HG03196 (cell line): ENCODE results near the gene ADAMTS3.

Source experiments
- ATAC-seq: cut with Tn5 transposase; IDR thresholded peaks from one replicate; pipeline ENCODE4 v1.9.1; 2021; ENCODE audit not compliant: unreplicated experiment

The ADAMTS3 gene

DNA sequence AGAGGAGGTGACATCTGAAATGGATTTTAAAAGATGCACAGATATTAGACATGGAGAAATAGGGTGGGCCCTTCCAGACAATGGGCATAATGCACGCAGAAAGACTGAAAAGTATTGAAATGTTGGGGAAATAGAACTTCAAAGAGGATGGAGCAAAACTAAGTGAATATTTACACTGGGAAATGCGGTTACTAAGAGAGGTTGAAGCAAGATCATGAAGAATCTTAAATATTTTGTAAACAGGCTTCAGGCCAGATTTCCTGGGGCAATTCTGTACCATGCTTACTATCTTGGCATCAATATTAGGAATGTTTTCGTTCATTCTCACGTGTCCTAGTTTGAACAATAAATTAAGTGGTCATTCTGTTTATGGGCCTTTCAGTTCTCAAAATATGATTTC is 216.3 kb downstream of the ADAMTS3 start:
- ATAC-seq: no peak

DNA sequence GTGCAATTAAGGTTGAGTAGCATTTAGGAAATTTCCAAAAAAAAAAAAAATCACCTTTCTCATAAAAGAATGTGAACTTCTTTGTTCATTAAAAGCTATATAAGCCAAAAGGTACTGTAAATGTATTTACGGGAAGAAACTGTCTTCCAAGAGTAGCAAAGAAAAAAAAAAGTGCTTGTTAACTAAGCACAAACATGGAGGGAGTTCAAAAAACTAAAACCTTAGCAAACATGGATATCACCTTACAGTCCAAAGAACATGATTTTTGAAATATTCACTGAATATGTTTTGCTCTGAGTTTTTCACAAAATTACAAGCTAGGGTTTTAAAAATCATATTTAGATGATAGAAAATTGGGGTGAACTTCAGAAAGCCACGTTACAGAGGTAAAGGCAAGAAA is 217.5 kb downstream of the ADAMTS3 start:
- no peak for ATAC-seq

- no peak for ATAC-seq
These were observed 220.3 kb downstream of the ADAMTS3 start for GRCh38 chr4:72348701-72349100.

- ATAC-seq: no peak
These were observed 224.6 kb downstream of the ADAMTS3 start for GRCh38 chr4:72344418-72344817.

- ATAC-seq: no peak
These were observed 227.6 kb downstream of the ADAMTS3 start for GRCh38 chr4:72341432-72341820.

DNA sequence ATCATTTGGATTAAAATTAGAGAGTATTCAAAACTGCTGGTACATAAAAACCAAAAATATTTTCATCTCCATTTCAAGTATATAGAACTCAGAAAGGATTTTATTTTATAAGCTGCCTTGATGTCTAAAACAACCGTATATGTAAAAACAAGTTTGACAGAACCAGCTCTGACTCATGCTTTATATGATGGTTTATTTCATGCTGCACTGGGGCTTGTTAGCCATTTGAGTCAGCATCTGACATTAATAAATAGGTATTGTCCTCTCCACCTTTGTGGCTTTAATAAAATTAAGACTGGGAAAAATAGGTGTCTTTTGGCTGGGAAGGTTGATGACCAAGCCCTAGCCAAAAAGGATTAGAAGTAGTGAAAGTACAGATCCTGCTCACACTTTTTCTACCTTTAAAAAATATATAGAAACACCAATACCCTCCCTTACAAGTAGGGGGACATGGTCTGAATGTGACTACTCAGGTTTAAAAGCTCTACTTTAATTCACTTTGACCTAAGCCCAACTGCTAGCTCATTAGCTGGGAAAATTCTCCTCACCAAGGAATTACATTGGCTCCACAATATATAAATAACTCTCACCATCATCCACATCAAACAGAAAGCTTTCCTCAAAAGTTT is 228.1 kb downstream of the ADAMTS3 start:
- ATAC-seq: no peak

DNA sequence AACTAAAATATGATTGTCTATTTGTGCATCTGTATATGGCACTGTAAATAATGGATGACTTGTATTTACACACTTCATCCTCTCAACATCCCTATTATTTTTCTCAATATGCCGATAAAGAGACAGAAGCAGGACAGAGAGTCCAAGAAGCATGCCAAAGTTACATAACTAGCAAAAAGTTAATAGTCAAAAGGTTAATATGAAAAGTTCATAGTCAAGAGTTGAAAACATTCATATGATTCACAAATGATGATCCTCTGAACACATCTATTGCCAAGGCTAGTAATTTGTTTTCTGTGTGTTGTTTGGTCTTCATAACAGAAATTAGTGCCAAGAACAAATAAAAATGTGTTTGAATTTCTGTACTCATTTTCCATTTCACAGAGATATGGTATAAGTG is 231.0 kb downstream of the ADAMTS3 start:
- ATAC-seq: no peak

GRCh38 chr4:72330381-72330780 is 238.6 kb downstream of the ADAMTS3 start:
- no peak for ATAC-seq

DNA sequence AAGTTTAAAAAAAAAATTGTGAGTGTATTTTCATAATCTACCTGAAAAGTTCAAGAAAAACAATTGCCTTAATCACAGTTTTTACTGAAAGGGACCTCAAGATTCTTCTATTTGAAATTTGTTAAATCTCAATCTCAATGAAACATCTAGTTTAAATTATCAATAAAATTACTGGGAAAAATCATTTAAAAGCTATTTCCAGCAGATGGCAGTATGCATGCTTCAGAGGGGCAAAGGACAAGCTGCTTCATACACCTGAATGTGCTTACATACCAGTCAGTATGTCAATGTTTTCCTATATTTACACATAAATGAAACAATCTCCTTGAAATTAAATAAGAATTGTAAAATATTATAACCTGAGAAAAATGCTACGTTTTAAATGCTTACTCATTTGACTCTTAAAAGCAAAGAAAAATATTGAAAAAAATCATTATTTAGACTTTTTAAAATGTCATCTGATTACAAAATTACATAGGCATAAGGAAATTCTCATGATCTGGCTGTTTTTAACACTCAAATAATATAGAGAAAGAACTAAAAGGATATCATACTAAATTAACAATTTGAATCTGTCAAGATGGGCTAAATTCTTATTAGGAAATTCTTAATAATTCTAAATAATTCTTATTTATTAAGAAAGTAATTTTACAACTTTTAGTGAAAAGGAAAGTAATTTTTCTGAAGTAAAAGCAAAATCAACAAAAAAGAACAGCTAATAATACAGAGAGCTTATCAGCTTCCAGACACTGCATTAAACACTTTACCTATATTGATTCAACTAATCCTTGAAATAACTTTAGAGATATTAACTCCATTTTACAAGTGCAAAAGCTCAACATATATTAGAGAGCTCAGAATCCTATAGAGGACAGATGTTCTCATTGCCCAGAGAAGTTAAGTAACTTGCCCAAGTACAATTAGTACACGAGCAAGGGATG is 242.1 kb downstream of the ADAMTS3 start:
- ATAC-seq: no peak

- ATAC-seq: no peak
These were observed 243.8 kb downstream of the ADAMTS3 start for GRCh38 chr4:72325215-72325614.

GRCh38 chr4:72323227-72323626 is 245.8 kb downstream of the ADAMTS3 start:
- no peak for ATAC-seq

DNA sequence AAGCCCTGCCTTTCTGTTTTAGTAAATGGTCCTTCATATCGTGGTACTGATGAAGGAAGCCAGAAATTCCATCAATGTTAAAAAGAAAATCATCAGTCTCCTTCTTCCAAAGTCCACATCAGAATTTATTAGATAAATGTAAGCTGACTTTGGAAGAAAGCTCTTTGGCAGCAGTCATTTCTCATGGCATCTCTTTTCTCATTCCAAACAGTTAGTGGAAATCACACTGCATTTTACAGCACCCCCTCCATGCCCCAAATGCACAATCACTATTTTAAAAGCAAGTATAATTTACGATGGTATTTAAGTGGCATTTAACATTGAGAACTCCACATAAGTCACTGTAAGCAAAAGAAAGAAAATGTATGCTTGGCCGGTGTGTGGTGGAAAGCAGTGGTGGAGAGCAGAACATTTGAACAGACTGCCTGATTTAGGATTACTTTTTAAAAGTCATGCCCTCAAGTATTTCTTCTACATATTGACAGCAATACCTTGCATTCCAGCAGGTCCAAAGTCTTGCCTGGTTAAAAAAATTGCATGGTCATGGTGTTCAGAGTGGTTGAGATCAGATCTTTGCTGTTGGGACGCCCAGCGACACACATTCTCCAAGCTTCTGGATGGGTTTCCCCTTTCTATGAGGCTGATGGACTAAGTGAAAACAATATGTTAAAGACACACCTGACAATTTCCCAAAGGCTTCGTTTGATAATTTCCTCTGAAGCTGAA is 248.6 kb downstream of the ADAMTS3 start:
- no peak for ATAC-seq

- ATAC-seq: no peak
These were observed 249.4 kb downstream of the ADAMTS3 start for GRCh38 chr4:72319601-72320021.

DNA sequence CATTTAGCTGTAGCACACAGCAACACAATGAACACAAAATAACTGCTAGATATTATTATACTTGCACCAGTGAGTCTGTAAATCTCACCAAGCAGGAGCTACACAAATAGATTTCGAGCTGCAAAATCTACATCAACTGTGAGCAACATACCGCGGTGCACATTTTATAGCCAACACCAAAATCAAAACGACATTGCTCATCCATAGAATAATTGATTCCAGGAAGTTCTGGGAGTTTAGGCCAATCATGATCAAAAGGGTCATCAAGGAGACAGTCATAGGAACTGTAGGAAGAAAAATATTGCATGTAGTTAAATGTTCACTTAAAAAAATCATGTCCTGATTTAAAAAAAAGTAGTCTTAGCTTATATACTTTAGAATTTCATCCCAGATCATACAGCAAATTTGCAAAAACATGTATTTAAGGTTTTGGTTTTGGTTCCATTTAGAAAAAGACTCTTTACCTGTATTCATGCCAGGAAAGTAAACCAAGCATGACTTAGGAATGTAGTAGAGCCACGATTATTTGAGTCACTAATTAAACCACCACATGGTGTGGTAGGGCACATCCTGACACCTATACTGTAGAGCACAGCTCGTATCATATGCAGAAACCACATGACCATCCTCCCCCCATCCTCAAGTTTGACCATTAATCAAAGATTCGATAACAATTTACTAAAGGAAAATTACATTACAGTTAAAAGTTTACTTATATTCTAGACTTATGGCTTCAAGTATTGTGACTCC is 250.4 kb downstream of the ADAMTS3 start:
- no peak for ATAC-seq

GRCh38 chr4:72314869-72315268 is 254.2 kb downstream of the ADAMTS3 start:
- no peak for ATAC-seq

DNA sequence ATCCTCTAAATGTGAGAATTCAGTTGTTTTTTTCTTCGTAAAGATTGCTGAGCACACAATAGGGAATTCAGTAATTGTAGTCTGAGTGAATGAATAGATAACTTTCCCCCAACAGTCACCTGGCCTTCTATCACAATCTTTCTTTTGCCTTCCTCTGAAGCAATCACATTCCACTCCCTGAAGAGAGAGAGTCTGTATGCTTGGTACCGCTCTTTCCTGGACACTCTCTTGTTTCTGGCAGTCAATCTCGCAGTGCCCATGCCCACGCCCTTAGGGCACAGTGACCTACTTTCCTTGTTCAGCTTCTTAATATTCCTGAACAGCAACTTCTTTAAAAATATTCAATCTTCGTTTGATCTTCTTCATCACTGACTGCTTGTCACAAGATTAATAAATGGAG is 255.9 kb downstream of the ADAMTS3 start:
- no peak for ATAC-seq

DNA sequence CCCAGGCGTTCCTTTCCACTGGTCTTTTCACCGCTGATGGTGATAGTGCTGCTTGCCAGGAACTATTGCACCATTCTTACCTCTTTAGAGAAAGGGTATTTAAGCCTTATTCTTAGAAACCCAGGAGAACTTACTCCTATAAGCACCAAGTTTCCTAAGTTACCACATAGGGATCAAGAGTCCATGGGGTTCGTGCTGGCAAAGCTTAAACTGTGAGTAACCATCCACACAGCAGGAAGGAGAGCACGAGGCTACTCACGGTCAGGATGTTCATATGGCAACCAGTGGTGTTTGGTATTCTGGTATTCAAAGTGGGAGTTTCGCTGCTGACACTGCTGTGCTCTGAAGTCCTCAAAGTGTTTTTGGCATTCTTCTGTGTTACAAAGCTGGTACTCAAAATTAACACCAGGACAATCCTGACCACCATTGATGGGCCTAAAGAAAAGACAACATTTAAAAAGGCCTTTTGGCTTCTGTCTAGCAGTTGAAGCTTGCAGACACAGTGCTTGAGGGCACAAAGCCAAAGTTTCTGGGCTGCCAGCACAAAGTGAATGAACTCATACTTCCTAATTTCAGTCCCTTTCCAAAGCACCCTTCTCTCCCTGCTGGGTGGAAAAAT is 256.9 kb downstream of the ADAMTS3 start:
- ATAC-seq: no peak

GRCh38 chr4:72311291-72311690 is 257.7 kb downstream of the ADAMTS3 start:
- ATAC-seq: no peak

DNA sequence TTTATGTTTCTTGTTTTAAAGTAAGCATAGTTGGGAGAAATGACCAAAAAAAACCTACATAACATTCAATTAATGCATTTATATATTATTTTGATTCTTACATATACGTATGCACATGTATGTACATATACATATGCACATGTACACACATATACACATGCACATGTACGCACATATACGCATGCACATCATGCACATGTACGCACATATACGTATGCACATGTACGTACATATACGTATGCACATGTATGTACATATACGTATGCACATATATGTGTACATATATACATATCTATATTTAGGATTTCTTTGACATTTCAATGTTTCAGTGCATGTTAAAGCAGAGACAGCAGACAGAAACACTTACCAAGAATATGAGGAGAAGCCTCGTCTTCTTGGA is 263.4 kb downstream of the ADAMTS3 start:
- ATAC-seq: no peak

- no peak for ATAC-seq
These were observed 263.9 kb downstream of the ADAMTS3 start for GRCh38 chr4:72305080-72305479.
